AG20443 (cell line): ENCODE measurements around the gene PYROXD2.

ENCODE experiments used
- DNase-seq: peaks from one replicate; pipeline ENCODE4 v3.0.0; 2012; ENCODE audit warnings: low spot score, mixed read lengths

PYROXD2 gene

DNA sequence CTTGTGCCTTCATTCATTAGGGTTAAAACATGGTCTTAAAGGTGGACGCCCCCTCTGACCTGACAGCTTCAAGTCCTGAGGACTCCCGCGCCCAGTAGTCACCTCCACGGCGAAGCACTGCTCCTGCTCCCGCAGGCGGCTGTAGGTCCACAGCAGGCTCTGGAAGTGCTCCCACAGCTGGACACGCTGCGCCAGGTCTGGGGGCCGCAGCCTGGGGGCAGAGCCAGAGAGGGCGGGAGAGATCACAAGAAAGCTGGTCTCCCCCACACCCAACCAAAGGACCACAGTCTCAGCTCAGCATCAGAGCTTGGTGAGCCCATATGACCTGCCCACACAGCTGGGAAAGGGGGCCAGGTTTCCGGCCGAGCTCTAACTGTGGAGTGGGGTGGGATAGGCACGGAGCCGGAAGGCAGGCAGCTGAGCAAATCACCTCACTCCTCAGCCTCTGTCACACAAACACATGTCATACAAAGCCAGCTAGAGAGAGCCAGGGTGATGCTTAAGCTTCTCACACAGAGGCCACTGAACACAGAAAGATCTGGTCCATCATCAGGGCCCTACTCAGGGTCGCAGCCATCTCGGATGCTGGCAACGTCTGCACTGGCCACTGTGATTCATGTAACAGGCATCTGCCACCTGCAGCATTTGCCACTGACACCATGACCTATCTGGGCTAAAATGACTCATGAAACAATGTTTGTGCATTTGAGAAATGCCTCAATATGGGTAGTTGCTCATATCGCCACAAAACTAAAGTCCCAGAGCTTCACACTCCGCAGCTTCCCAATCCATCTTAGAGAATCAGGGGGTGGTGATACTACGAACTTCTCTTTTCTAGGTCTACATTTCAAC, 19.1 kb upstream of the PYROXD2 start:
- DNase-seq, result no peak

DNA sequence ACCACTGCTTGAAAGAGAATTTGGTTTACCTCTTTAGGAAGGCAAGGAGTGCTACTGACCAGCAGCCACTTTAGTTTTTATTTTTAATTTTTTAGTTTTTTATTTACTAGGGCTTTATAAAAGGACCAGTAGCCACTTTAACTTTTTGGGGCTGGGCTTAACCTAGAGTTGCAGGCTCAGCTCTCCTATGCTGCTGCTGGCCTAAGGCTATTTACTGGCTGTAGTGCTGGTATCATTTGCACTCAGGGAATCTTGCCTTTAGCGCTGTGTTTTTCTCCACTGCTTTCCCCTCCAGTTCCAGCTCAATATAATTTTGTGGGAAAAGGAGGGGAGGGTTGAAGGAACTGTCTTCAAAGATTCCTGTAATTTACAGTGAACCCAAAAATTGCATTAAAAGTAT, 18.4 kb upstream of the PYROXD2 start:
- DNase-seq, result no peak

DNA sequence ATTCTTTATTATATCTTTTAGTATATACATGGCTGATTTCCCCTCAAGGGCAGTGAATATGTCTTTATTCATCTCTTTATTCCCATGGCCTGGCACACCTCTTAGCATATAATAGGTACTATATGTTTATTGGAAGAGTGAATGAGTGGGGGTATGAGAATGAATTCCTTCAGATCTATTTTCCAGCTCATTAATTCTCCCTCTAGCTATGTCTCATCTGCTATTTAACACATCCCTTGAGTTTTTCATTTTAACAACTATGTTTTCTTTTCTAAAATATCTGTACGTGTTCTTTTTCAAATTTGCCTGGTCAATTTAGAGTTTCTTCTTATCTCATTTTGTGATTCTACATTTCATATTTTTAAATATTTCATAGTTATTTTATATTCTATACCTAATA, 17.3 kb upstream of the PYROXD2 start:
- DNase-seq, result no peak

DNA sequence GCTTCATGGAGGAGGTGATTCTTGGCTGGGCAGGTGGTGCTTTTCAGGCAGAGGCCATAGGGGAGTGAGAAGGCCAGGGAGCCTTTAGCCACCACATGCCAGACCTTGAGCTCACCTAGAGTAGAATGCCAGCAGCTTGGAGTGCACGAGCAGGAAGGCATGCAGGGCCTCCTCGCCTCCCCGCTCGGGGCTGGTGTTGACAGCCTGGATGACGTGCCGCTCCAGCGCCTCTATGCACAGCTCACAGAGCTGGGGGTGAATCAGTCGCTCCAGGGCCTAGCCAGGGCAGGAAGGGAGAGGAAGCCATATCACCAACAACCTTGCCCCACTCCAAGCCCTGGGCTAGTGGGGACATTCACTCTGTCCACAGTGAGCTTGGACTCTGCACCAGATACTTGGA, 16.0 kb upstream of the PYROXD2 start:
- DNase-seq, result peak; percentile 4

DNA sequence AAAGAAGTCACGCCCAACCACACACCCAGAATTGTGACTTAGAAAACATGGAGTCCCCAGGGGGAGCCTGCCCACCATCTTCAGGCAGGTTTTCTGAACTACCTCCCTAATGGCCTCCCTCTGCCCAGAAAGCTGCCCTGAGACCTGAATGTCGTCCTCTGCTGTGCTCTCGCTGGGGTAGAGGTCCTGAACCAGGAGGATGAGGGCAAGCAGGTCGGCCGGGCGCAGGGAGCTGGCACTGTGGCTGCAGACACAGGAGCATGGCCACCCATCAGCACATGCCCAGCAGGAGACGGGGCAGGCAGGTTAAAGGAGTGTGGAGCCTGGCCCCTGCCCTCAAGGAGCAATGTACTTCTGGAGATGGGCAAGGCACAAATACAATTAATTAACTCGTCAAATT, 15.4 kb upstream of the PYROXD2 start:
- peak; percentile 5 for DNase-seq

DNA sequence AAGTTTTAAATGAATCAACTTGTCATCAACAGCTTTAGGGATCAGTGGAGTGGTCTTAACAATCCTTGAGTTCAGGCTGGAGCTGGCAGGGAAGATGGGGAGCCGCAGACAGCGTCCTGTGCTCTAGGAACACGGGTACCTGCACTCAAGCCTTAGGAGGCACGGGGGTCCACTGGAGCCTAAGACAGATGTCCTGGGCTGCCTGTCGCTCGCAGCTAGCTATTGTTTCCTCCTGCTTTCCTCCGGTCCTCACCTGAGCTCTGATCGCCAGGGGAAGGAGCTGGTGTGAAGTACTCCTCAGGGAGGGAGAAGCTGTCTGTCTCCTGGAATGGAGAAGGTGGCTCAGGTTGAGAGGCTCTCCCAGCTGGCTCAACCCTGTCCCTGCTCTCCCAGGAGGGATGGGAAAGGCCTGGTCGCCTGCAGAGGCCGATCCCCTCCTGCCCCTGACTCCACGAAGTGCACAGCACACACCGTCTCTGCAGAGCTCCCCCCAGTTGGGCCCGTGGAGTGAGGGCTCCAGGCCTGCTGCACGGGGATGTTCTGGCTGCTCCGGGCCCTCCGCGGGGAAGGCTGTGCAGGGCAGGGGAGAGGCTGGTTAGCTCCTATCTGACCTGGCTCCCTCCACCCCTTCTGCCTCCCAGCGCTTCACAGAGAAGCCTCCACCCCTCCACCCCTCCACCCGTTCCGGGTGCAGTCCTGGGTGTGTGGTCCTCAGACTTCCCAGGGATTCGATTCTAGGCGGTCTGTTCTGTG, 14.5 kb upstream of the PYROXD2 start:
- DNase-seq, result peak; percentile 5

DNA sequence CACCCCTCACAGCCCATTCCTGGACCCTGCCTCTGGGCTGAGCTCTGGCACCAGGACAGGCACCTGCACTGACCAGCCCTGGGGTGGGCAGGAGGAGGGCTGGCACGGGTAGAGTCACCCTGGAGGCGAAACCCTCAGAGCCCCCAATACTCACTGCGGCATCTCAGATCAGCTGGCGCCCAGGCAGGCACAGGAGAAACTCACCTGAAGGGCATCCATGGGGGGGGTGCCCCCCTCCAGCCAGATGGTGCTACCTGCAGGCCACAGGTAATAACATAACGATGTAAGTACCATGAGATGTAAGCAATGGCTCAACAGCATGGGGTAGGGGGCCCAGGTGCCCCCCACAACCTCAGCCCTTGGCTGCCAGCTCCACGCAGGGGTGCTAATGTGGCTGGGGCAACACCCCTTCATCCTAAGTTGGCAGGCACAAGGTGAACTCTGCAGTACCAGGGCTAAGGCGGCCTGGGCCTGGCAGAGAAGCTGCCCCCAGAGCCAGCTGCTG, 12.1 kb upstream of the PYROXD2 start:
- no peak for DNase-seq

DNA sequence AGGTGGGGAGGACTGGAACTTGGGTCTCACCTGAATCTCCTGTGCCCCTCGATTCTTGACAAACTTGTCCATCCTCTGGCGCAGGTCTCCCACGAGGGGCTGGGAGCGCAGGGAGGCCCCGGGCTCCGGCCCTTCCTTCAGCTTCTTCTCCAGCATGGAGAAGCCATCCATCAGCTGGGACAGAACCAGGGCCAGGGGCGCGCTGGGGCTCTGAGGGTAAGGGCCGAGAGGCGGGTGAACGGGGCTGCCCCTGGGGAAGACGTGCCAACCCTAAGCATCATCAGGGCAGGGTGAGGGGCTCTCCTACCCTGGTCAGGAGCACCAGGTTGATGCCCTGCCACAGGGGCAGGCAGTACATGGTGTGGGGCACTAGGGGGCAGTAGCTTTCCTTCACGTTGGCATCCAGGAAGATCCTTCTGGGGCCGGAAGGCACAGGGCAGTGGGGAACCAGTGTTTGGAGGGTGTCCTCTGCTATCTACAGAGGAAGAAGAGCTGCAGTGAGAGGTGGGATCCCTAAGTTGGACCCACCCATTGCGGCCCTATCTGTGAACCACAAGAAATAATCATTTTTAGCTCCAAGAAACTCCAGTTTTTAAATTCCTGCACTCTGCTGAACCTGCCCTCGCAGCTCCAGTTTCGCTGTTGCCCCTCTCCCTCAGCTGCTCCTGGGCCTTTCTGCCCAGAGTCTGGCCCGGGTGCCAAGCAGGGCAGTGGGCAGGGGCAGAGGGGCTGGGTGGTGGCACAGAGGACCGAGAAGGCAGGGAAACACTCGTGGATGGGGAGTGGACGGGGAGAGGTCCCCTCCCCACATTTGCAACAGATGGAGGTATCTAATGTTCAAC, 10.8 kb upstream of the PYROXD2 start:
- DNase-seq, result peak; percentile 76

DNA sequence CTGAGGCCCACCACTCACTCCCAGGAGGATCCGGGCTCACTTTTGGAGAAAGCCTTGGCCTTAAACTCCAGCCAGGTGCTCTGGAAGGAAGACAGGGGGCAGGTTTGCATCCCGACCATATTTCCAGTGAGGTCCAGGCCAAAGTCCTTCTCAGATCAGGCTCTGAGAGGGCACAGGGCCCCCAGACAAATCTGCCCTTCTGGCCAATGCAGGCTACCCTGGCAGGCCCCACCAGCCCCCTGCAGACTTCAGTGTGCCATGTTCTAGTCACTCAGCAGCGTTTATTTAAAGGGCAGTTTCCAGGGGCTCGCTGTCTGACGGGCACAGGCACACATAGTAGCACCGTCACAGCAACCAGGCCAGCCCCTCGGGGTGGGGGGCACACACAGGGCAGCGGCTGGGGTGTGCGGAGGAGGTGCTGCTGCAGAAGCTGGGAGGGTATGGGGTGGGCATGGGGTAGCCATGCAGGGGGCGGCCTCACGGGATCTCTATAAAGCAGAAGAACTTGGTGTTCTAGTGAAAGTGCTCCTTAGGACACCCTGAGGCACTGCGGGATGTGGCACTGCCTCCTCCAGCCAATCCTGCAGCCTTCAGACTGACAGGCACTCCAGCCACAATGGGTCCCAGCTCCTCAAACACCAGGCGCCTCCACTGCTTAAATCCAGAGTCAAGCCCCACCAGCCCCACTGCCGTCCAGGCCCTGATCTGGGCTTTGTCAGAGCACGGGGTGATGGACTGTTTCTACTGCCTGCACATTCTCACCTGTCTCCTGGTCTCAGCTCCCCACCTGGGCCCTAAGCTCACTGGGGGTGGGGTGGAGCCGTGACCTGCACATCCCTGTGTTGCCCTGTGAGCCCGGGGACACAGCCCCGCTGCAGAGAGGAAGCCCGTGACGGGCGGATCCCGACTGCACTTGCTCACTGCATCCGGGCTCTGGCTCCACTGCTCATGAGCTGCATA, 9.6 kb upstream of the PYROXD2 start:
- no peak for DNase-seq

DNA sequence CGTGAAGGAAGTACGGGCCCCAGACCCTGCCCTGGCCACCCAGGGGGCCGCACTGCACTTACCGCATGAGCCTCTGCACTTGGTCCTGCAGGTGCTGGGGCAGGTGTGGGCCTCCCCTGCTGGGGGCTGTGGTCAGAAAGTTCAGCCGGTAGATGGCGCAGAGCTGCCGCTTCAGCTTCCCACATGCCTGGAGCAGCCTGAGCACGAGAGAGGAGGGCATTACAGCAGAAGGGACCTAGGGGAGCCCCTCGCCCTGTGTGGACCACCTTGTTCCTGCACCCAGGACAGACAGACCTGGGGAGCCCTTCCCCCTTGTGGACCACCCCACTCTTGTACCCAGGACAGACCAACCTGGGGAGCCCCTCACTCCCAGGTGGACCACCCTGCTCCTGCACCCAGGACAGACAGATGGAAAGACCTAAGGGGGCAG, 8.7 kb upstream of the PYROXD2 start:
- DNase-seq, result no peak

DNA sequence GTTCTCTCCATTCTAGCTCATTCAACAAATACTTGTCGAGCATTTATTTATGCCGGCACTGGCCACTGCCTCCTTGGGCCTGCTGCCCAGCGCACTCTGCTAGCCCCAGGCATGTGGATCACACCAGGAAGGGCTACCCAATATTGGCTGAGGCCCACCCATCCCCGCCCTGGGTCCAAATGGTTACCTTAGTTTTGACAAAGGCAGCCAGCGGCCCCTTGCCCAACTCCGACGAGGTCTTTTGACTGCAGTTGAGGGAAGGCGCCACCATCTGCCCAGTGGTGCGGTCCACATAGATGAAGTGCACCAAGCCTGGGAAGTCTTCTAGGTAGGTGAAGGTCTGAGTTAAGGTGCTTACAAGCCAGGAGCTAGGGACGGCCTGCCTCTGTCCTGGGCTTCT, 7.2 kb upstream of the PYROXD2 start:
- DNase-seq, result no peak

DNA sequence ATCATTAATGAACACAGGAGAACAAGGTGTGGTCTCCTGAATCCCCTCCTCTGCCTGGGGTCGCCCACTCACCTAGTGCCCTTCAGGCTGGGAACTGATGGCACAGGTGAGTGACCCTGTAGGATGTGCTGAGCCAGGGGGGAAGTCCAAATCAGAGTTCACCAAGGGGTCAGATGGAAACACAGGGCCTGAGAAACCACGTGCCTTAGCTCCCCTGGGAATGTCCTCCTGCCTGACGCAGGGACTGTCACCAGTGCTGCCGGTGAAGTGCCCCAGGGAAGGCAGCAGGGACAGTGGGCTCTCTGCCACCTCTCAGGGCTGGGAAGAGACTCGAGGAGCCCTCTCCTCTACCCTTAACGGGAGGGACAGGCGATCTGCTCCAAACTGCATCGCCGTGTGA, 5.8 kb upstream of the PYROXD2 start:
- no peak for DNase-seq

DNA sequence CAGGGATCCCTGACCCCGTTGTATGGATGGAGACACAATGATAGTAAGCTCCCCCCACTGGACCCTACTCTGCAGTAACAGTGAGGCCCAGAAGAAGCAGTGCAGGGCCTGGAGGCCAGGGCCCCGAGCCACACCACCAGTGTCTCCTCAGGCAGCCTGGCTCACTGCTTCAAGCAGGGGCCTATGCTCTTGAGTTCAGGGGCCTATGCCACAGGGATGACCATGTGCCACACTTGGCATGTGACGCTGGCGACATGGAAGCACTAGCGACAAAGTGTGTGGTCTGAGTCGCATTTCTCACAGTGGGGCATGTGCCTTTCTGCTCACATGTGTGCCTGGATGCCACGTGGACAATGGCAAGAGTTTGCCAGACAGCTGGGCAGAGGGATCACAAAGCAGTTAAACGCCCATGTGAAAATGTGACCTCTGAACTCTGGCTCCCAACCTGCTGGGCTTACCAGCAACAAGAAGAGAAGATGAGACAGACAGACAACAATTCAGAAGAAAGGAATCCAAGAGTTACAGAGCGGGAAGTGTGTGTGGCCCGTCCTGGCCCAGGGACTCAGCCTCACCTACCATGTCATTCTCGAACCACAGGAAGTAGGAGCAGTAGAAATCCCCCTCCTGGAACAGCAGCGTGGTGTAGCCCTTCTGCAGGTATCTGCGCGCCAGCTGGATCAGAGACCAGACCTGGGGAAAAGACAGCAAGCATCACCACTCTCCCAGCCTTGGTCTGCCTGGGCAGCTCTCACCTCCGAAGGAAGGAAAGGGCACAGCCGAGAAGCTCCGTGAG, 4.7 kb upstream of the PYROXD2 start:
- no peak for DNase-seq

DNA sequence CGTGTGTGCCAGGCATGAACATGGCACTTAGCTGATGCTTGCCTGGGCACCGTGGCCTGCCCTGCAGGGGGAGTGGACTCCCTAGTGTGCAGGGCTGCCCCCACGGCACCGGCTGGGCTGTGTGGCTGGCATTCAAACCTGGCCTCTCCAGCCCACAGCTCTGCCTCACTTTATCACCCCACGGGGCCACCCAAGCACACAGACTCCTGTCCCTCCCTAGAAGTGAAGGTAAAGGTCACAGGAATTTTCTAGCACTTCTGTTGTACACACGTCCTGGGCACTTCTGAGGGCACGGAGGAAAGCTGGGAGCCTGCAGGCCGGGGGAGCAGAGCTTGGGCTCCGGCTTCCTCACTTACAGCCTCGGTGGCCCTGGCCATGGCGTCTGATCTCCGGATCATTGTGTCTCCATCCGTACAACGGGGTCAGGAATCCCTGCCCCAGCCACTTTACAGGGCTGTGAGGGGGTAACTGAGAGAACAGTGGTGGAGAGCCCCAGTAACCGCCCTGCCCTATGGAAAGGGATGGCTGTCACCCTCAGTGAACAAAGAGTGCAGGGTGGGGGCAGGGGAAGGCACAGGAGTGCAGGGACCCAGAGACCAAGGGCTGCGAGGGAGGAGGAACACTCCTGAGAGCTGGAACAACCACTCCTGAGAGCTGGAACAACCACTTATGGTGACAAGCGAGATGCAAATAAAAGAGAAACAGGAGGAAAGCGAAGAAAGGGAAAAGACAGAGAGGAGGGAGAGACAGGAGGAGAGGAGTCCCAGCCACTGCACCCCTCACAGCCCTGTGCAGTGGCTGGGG, 3.9 kb upstream of the PYROXD2 start:
- DNase-seq, result no peak

DNA sequence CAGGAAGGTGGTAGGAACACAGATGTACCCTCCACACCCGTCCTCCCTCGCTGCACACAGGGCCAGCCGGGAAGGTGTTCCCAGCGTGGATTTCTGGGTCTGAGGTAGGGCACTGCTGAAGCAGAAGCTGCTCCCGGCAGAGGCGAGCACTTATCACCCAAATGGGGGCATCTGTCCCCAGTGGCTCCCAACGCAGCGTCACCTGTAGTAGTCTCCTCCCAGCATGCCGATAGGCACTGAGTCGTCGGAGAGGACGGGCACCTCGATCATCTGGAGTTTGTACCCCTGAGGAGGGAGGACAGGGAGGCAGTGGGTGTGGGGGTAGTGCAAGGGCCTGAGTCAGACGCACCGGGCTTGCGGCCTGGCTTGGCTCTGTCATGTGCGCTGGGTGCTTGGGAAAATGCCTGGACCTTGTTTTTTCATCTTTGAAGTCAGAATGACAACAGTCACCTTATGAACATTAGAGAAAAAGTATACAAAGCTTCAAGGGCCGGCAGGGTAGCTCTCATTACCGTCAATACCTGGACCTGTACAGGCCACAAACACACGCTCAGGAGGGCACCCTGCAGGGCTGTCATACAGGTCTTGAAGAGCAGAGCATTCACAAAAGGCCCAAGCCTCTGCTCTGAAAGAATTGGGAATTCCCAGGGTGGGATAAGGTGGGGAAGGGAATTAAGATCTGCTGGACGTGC, 3.1 kb upstream of the PYROXD2 start:
- DNase-seq, result no peak

DNA sequence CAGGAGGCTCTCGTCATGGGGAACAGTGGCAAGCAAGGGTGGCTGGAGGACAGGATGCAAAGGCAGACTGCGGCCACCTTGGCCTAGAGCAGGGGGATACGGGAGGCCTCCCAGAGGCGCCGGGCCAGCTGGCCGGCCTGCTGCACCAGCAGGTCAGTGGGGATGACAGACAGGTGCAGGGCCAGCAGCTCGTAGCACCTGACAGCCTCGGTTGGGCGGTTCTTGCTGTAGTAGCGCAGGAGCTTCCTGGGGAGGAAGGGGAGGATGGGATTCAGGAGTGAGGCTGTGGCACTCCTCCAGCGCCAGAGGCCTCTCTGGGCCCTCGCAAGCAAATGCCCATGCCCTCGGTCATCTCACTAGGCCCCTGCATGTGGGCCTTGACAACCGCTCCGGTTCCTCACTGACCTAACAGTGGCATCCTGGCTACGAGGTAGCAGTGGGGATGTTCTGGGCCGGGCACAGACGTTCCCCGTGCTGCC, 2.5 kb upstream of the PYROXD2 start:
- no peak for DNase-seq

DNA sequence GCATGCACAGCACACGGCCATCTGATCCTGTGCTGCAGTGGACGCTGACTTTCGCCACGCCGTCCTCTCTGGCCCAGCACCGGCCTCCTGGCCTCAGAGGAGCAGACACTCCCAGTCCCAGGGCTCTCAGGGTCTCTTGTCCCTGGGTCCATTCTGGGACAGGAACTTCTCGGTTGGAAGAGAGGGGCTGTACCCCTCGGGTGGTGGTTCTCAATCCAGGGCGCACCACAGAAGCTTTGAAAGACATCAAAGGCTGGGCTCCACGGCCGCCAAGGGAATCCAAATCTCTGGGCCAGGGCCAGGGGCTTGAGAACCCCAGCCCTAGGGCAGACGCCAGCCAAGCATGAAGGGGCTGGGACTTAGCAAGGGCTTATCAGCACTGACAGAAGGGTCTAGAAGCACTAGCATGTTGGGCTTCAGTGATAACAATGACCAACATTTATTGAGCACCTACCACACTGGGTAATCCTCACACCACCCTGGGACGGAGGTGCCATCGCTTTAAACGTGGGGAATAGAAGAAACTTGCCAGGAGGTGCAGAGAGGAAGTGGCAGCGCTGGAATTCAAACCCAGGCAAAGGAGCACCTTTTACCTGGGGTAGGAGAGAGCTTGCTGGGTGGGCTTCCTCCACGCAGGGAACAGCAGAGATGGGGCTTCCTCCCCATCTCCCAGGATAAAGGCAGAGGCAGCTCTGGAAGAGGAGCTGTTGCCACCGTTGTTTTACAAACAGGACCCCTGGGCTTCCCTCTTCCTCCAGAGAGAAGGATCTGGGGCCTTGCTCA, 1.8 kb upstream of the PYROXD2 start:
- no peak for DNase-seq

DNA sequence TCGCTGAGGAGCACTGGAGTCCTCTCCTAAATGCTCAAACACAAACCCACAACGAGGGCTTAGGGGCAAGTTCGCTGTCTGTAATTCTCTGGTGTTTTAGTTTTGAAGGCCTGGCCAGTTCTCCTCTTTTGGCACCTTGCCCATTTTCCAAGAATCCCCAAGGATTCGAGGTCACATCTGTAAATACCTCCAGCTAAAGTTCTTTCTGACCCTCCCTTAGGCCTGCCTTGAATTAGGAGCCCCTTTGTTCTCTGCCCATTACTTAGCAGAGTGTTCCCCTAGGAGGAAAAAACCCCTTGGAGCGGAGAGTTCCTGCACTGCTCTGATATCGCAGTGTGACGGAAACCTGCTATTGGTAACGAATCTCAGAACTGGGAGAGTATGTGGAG, 743 bp upstream of the PYROXD2 start:
- no peak for DNase-seq
